GM10248 (cell line): ENCODE results near the gene ZNF214.
"Not testable (repeated sequence)": the region's sequence is repeated elsewhere in the genome, so short reads cannot be mapped to it uniquely, and the experiment has no call there.

Source experiments
- CTCF ChIA-PET: fragments of 300-600 bp; sonication (Branson Sonifier 250); formaldehyde crosslinking; extraction: SDS; loops from one replicate; lab custom pipeline; 2021; ENCODE audit warnings: antibody characterized with exemption; lab: Yijun Ruan, JAX
- POLR2A ChIA-PET: fragments of 350-650 bp; sonication (Branson Sonifier 250); formaldehyde crosslinking; extraction: SDS; loops from one replicate; lab custom pipeline; 2020; ENCODE audit warnings: antibody characterized with exemption; lab: Yijun Ruan, JAX
- DNase-seq: peaks from one replicate; pipeline ENCODE4 v3.0.0; 2012; ENCODE audit errors: extremely low spot score
- CTCF ChIP-seq: IDR thresholded peaks from 2 replicates; pipeline ENCODE4 v1.5.1; 2012; ENCODE audit warnings: mild to moderate bottlenecking, low read depth; ENCODE audit errors: extremely low read depth, missing control alignments, control extremely low read depth

Gene ZNF214

GRCh38 chr11:6992457-6993417 lies 27.4 kb downstream of the ZNF214 start:
- CTCF ChIA-PET: interaction anchor here (0.7 to 1.4 kb wide), 3 partner anchors 8 to 50 kb away, joined by 3 to 4 read pairs (median 3); no protein-coding TSS in a partner anchor
- POLR2A ChIA-PET: no interaction called here
- no peak for TF ChIP-seq CTCF
- no peak for DNase-seq

GRCh38 chr11:6992026-6992425 lies 28.1 kb downstream of the ZNF214 start:
- TF ChIP-seq CTCF: no peak
- CTCF ChIA-PET: interaction anchor here (1.1 to 1.4 kb wide), 2 partner anchors 8 to 49 kb away, joined by 3 to 4 read pairs; no protein-coding TSS in a partner anchor
- POLR2A ChIA-PET: no interaction called here
- DNase-seq: no peak

GRCh38 chr11:6991227-6991626 lies 28.9 kb downstream of the ZNF214 start:
- POLR2A ChIA-PET: no interaction called here
- CTCF ChIA-PET: interaction anchor here (1.3 kb wide), 1 partner anchor 20 kb away, joined by 4 read pairs; no protein-coding TSS in a partner anchor
- no peak for DNase-seq
- no peak for TF ChIP-seq CTCF

- CTCF ChIA-PET: interaction anchor here (1.4 to 2.2 kb wide), 3 partner anchors 12 to 19 kb away, joined by 3 to 6 read pairs (median 3); no protein-coding TSS in a partner anchor
- DNase-seq: no peak
- POLR2A ChIA-PET: no interaction called here
- no peak for TF ChIP-seq CTCF
Measured at GRCh38 chr11:6988506-6988905, 31.6 kb downstream of the ZNF214 start.

- DNase-seq: no peak
- CTCF ChIA-PET: no interaction called here
- POLR2A ChIA-PET: no interaction called here
- TF ChIP-seq CTCF: no peak
Measured at GRCh38 chr11:6986487-6986886, 33.7 kb downstream of the ZNF214 start.

GRCh38 chr11:6979365-6979764 lies 40.8 kb downstream of the ZNF214 start:
- ChIA-PET CTCF (interaction anchor here (0.9 to 1.9 kb wide), 4 partner anchors 11 to 167 kb away, joined by 3 to 4 read pairs (median 3); partner anchors contain the start of genes NLRP14 and ZNF214), POLR2A (no interaction called here)
- no peak for DNase-seq
- no peak for TF ChIP-seq CTCF

- CTCF ChIA-PET: interaction anchor here (1.5 kb wide), 1 partner anchor 19 kb away, joined by 3 read pairs; no protein-coding TSS in a partner anchor
- DNase-seq, POLR2A ChIA-PET: not testable (repeated sequence)
Measured at GRCh38 chr11:6969854-6970253, 50.3 kb downstream of the ZNF214 start.
